Ascending aorta (tissue), 2 donors: ENCODE results near the gene GOLT1A. TPM values are rescaled to one million over a fixed set of nuclear protein-coding genes. Genes with fewer than 3 reads are reported as not detected.

Experiments used
- DNase-seq, 2 donors: peaks; one replicate each; pipeline ENCODE4 v3.0.0-alpha.2; 2019; ENCODE audit warnings: low spot score in 2 of 2
- H3K27ac ChIP-seq, 2 donors: fragments of 200-600 bp; sonication (generic); one replicate each; pipeline ENCODE4 v1.5.1; 2016 to 2017; ENCODE audit warnings: mild to moderate bottlenecking in 1 of 2
- H3K27me3 ChIP-seq: fragments of 200-600 bp; sonication (generic); one replicate; pipeline ENCODE4 v1.5.1; 2017
- H3K36me3 ChIP-seq, 2 donors: fragments of 200-600 bp; sonication (generic); one replicate each; pipeline ENCODE4 v1.5.1; 2016
- H3K4me1 ChIP-seq, 2 donors: fragments of 200-600 bp; sonication (generic); one replicate each; pipeline ENCODE4 v1.5.1; 2016 to 2017; ENCODE audit warnings: mild to moderate bottlenecking in 1 of 2
- H3K4me3 ChIP-seq, 2 donors: fragments of 200-600 bp; sonication (generic); one replicate each; pipeline ENCODE4 v1.5.1; 2016 to 2017; ENCODE audit warnings: mild to moderate bottlenecking in 1 of 2
- H3K9me3 ChIP-seq, 2 donors: fragments of 200-600 bp; sonication (generic); one replicate each; pipeline ENCODE4 v1.5.1; 2016
- intact Hi-C: fragments of 100-400 bp; cut with DNase I; formaldehyde crosslinking; loops from one replicate; pipeline ENCODE4 v1.15.1; 2023
- total RNA-seq: library from RNA; depleted of rRNA; stranded (reverse); fragments of >200 nt; gene quantifications from one replicate; pipeline ENCODE4 v1.1.0, GENCODE V29; 2016
- TF ChIP-seq, protein P1 (sequence below), 3 experiments: fragments of 200-600 bp in 2 of 3; fragments of 450-650 bp in 1 of 3; sonication (generic) in 2 of 3; IDR thresholded peaks; one replicate each; pipeline ENCODE4 v1.5.1; 2016 to 2019; ENCODE audit warnings: antibody characterized with exemption in 3 of 3, mild to moderate bottlenecking in 1 of 3, moderate library complexity in 1 of 3

Gene GOLT1A
- total RNA-seq, 1 donor from 2014 or later = not detected

DNA sequence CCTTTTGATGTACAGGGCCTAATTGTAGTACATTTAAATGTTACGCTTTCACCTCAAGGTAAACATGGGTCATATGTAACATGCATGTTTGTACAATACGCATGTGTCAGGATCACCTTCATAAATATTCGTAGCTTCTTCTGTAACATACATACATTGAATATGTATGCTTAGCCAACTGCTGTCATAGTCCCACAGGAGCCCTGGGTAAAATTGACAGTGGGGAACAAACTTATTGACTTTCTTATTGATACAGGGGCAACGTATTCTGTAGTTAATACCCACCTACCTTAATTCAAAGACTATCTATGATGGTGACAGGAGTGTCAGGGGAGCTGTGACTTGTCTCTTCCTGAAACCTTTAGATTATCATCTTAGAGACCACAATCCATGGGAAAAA, 43.9 kb downstream of the GOLT1A start:
- no peaks in the 10 kb centered on the region for H3K36me3 ChIP-seq
- intact Hi-C loops = no loop called here
- peaks cover 3 to 25% of the 10 kb centered on the region in 2 donors for H3K9me3 ChIP-seq
- no peaks in the 10 kb centered on the region for H3K27me3 ChIP-seq
- no peak overlapping the region for H3K4me3 ChIP-seq
- no peak for DNase-seq
- no peak overlapping the region for H3K27ac ChIP-seq
- H3K4me1 ChIP-seq = no peaks in the 10 kb centered on the region
- TF ChIP-seq, protein P1, sequence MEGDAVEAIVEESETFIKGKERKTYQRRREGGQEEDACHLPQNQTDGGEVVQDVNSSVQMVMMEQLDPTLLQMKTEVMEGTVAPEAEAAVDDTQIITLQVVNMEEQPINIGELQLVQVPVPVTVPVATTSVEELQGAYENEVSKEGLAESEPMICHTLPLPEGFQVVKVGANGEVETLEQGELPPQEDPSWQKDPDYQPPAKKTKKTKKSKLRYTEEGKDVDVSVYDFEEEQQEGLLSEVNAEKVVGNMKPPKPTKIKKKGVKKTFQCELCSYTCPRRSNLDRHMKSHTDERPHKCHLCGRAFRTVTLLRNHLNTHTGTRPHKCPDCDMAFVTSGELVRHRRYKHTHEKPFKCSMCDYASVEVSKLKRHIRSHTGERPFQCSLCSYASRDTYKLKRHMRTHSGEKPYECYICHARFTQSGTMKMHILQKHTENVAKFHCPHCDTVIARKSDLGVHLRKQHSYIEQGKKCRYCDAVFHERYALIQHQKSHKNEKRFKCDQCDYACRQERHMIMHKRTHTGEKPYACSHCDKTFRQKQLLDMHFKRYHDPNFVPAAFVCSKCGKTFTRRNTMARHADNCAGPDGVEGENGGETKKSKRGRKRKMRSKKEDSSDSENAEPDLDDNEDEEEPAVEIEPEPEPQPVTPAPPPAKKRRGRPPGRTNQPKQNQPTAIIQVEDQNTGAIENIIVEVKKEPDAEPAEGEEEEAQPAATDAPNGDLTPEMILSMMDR (IDR thresholded peaks at IDR 0.05) = no peak

DNA sequence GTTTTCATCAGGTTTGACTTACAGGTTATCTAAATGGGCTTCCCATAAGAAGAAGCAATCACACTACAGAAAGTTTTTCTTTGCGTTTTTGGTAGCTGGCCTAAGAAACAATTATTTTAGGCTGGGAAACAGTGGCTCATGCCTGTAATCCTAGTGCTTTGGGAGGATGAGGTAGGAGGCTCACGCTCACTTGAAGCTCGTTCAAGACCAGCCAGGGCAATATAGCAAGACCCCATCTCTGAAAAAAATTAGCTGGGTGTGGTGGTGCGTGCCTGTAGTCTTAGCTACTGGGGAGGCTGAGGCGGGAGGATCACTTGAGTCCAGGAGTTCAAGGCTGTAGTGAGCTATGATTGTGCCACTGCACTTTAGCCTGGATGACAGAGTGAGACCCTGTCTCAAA, 46.1 kb downstream of the GOLT1A start:
- Histone ChIP-seq H3K4me1 (no peaks in the 10 kb centered on the region), H3K27me3 (no peaks in the 10 kb centered on the region), H3K27ac (no peak overlapping the region), H3K9me3 (peaks cover 3 to 25% of the 10 kb centered on the region in 2 donors), H3K4me3 (no peak overlapping the region), H3K36me3 (no peaks in the 10 kb centered on the region)
- DNase-seq = no peak
- intact Hi-C loops = no loop called here
- TF ChIP-seq, protein P1 (IDR thresholded peaks at IDR 0.05) = no peak

DNA sequence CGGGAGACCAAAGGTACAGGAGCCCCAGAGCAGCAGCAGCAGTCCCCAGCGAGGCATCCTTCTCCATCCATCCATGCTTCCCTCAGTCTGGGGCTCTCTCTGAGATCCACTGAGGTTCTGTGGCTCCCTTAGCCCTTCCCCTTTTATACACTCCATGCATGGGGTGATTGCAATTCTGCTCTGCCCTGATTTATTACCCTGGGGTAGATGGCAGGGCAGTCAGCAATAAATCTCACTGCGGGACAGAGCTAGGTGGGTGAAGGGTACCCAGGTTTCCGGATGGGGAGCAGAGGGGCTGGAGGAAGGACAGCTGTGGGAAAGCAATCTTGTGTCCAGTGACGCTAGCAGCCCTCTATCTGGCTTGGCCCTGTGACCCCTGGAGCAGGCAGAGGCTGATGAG, 47.6 kb downstream of the GOLT1A start, which contains the start of gene REN:
Gene REN, minus strand, starts transcription at position 119 of the 400 bp plus-strand sequence. Its CDS starts 44 bp downstream, at position 75.
- TF ChIP-seq, protein P1 (IDR thresholded peaks at IDR 0.05) = no peak
- Histone ChIP-seq H3K27me3 (no peaks in the 10 kb centered on the region), H3K36me3 (no peaks in the 10 kb centered on the region), H3K9me3 (peaks cover 3 to 25% of the 10 kb centered on the region in 2 donors), H3K27ac (no peak within 1 kb of the TSS), H3K4me3 (no peak within 1 kb of the TSS), H3K4me1 (no peaks in the 10 kb centered on the region)
- no peak for DNase-seq
- intact Hi-C loops = no loop called here

DNA sequence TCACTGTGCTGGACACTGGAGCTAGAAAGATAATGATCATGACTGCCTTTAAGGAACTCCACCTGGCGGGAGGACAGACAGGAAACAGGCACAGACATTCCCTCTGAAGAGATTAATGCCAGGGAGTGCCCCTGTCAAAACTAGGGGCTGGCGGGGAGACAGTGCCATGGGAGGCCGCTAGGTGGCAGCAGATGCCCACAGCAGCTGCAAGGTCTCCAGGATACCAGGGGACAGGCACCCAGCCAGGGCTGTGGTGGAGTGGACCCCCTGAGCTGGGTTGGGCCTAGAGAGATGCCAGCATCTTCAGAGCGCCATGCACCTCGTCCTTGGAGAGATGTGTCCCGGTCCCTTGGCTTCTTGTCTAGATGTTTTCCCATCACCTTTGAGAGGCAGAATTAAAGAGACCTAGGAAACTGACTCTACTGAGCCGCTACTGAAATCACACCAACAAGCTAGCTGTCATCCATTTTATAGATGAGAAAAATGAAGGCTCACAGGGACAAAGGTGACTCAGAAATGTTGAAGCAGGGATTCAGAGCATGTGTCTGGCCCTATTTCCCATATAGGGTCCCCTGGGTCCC, 51.2 kb downstream of the GOLT1A start:
- H3K4me1 ChIP-seq = no peaks in the 10 kb centered on the region
- TF ChIP-seq, protein P1 (IDR thresholded peaks at IDR 0.05) = peak; percentile 87 to 99 (median 92)
- DNase-seq = peak in 1 of 2 donors; percentile 84
- no peaks in the 10 kb centered on the region for H3K27me3 ChIP-seq
- H3K4me3 ChIP-seq = no peak overlapping the region
- intact Hi-C loops = loop anchor here (1.0 to 2.0 kb wide), 2 partner anchors 44 to 201 kb away; no protein-coding TSS in a partner anchor
- H3K36me3 ChIP-seq = no peaks in the 10 kb centered on the region
- H3K9me3 ChIP-seq = no peaks in the 10 kb centered on the region
- no peak overlapping the region for H3K27ac ChIP-seq

DNA sequence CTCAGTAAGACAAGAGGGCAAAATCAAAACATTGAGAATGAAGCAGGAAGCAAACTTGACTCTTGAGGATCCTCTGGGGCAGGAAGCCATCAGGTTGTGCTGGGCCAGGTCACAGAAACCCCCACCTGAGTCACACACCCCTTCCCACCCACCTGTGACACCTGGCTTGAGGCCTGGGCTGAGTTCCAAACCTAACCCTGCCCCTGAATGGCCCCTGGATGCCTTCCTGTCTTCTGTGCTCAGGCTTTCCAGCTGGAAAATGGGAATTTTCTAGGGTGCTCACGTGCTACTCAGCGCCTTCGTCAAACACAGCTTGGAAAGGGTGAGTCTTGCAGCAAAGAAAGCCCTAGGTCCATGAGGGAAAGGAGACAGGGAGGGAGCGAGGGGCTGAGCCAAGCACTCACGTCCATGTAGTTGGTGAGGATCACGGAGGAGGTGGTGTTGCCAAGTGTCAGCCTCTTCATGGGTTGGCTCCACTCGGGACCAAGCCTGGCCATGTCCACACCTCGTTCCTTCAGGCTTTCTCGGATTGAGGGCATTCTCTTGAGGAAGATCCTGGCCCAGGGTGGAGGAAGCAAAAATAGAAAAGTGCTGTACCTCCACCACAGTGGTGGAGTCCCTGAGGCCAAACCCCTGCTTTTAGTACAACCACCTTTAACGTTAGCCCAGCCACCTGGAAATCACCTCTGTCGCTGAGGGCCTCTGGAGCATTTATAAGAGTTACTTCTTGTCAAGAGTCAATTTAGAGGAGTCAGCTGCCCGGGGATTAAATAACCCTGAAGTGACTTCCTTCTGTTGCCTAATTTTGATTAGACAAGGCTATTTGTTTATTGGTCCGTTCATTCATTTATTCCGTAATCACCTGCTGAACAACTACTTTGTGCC, 51.9 kb downstream of the GOLT1A start:
- no peaks in the 10 kb centered on the region for H3K9me3 ChIP-seq
- no peak overlapping the region for H3K27ac ChIP-seq
- TF ChIP-seq, protein P1 (IDR thresholded peaks at IDR 0.05) = no peak
- H3K36me3 ChIP-seq = no peaks in the 10 kb centered on the region
- no peak overlapping the region for H3K4me3 ChIP-seq
- DNase-seq = no peak
- intact Hi-C loops = loop anchor here (1.0 to 2.0 kb wide), 2 partner anchors 45 to 201 kb away; no protein-coding TSS in a partner anchor
- no peaks in the 10 kb centered on the region for H3K27me3 ChIP-seq
- H3K4me1 ChIP-seq = no peaks in the 10 kb centered on the region
